Measurements from ENCODE around the gene GINS3.

The GINS3 gene

DNA sequence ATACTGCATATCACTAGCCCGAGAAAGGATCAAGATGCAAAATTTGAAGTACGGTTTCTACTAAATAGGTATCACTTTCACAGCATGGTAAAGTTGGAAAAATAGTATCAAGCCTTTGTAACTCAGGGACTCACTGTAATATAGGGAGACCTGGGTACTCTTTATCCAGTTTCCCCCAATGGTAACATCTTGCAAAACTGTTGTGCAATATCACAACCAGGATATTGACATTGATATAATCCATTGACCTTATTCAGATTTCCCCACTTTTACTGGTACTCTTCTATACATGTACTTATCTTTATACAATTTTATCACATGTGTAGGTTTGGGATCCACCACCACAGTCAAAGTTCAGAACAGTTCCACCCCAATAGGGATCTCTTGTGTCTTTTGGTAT lies 20.4 kb upstream of the GINS3 start:
- no peak overlapping the region for H3K4me3 ChIP-seq (ENCODE audit: low read depth, low read length)
- TF ChIP-seq, protein P1, sequence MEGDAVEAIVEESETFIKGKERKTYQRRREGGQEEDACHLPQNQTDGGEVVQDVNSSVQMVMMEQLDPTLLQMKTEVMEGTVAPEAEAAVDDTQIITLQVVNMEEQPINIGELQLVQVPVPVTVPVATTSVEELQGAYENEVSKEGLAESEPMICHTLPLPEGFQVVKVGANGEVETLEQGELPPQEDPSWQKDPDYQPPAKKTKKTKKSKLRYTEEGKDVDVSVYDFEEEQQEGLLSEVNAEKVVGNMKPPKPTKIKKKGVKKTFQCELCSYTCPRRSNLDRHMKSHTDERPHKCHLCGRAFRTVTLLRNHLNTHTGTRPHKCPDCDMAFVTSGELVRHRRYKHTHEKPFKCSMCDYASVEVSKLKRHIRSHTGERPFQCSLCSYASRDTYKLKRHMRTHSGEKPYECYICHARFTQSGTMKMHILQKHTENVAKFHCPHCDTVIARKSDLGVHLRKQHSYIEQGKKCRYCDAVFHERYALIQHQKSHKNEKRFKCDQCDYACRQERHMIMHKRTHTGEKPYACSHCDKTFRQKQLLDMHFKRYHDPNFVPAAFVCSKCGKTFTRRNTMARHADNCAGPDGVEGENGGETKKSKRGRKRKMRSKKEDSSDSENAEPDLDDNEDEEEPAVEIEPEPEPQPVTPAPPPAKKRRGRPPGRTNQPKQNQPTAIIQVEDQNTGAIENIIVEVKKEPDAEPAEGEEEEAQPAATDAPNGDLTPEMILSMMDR (IDR thresholded peaks at IDR 0.05; ENCODE audit: low read depth, low read length), result no peak
- DNase-seq (ENCODE audit: low read depth, low spot score), result no peak
- in situ Hi-C loops (cut with HindIII; ENCODE audit: low sequenced_read_pairs), result no loop called here

DNA sequence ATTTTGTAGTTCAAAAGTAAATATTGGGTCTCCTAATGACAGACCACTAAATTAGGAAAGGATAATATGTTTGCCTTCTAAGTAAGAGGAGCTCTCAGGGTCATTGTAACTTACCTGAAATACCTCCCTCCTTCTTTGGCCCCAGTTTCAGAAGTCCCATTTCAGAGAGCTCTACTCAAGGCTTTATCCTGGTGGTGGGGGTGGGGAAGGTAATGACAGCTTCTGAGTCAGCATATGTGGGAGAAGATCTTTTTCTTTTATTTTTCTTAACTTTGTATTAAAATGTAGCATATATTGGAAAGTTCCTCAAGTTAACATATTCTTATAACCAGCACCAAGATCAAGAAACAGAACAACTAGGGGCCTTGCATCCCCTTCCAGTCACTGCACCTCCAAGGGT lies 16.9 kb upstream of the GINS3 start:
- in situ Hi-C loops (cut with HindIII; ENCODE audit: low sequenced_read_pairs), result no loop called here
- no peak for DNase-seq (ENCODE audit: low read depth, low spot score)
- no peak overlapping the region for H3K4me3 ChIP-seq (ENCODE audit: low read depth, low read length)
- TF ChIP-seq, protein P1 (IDR thresholded peaks at IDR 0.05; ENCODE audit: low read depth, low read length), result no peak

GRCh38 chr16:58377932-58378331 lies 14.3 kb upstream of the GINS3 start:
- TF ChIP-seq, protein P1 (IDR thresholded peaks at IDR 0.05; ENCODE audit: low read depth, low read length), result no peak
- DNase-seq (ENCODE audit: low read depth, low spot score), result no peak
- in situ Hi-C loops (cut with HindIII; ENCODE audit: low sequenced_read_pairs), result no loop called here
- H3K4me3 ChIP-seq (ENCODE audit: low read depth, low read length), result no peak overlapping the region

DNA sequence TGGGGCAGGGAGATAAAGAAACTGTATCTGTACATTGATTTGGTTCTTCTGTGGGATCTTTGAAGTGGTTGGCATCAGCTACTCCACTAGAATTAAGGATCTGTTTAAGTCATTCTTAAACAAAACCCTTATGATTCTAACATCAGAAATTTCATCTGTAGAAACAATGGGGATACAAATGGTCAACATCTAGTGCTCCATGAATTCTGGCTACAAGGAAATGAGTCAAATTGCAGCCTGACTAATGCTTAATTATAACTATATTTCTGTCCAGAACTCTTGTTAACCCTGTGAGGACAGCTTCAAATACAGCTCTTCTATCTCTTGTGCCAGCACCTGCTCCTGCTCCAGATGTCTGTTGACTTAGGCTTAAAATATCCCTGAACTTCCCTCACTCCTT lies 13.9 kb upstream of the GINS3 start:
- H3K4me3 ChIP-seq (ENCODE audit: low read depth, low read length), result no peak overlapping the region
- TF ChIP-seq, protein P1 (IDR thresholded peaks at IDR 0.05; ENCODE audit: low read depth, low read length), result no peak
- no peak for DNase-seq (ENCODE audit: low read depth, low spot score)
- in situ Hi-C loops (cut with HindIII; ENCODE audit: low sequenced_read_pairs), result no loop called here

DNA sequence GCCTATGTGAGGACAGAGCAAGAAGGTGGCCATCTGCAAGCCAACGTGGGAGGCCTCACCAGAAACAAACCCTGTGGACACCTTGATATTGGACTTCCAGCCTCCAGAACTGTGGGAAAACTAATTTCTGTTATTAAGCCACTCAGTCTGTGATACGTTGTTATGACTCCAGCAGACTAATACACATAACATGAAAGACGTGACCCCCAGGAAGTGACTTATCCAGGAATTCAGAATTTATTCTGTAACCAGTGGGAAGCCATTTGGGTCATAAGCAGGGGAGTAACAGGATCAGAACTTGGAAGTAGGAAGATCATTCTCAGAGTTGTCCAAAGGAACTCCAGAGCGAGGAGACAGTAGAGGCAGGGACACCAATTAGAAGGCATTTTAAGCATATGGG lies 12.5 kb upstream of the GINS3 start:
- no peak for DNase-seq (ENCODE audit: low read depth, low spot score)
- H3K4me3 ChIP-seq (ENCODE audit: low read depth, low read length), result no peak overlapping the region
- in situ Hi-C loops (cut with HindIII; ENCODE audit: low sequenced_read_pairs), result no loop called here
- TF ChIP-seq, protein P1 (IDR thresholded peaks at IDR 0.05; ENCODE audit: low read depth, low read length), result no peak

GRCh38 chr16:58381661-58382060 lies 10.6 kb upstream of the GINS3 start:
- in situ Hi-C loops (cut with HindIII; ENCODE audit: low sequenced_read_pairs), result no loop called here
- TF ChIP-seq, protein P1 (IDR thresholded peaks at IDR 0.05; ENCODE audit: low read depth, low read length), result no peak
- no peak for DNase-seq (ENCODE audit: low read depth, low spot score)
- no peak overlapping the region for H3K4me3 ChIP-seq (ENCODE audit: low read depth, low read length)

Measured in astrocyte of the spinal cord (primary cell).